Activated CD8-positive, alpha-beta T cell treated with anti-CD3 and anti-CD28 coated beads for 36 hours (primary cell): ENCODE measurements around the gene FAR1. TPM values are rescaled to one million over a fixed set of nuclear protein-coding genes. Genes with fewer than 3 reads are reported as not detected.

Experiments
- ATAC-seq: fragments of 200-7000 bp; cut with Tn5 transposase; one replicate; pipeline ENCODE4 v1.10.0; 2021; ENCODE audit warnings: mild to moderate bottlenecking, moderate library complexity
- CTCF ChIA-PET: fragments of 350-600 bp; sonication (Branson Sonifier 250); formaldehyde crosslinking; loops from one replicate; lab custom pipeline; 2021; ENCODE audit warnings: antibody characterized with exemption; lab: Charles Lee
- POLR2A ChIA-PET: fragments of 350-600 bp; sonication (Branson Sonifier 250); formaldehyde crosslinking; loops from one replicate; lab custom pipeline; 2021; ENCODE audit warnings: antibody characterized with exemption; lab: Charles Lee
- DNase-seq: peaks from one replicate; pipeline ENCODE4 v3.0.0-alpha.2; 2020
- H3K27ac Mint-ChIP-seq: one replicate; pipeline ENCODE4 v1.8.0; 2021; ENCODE audit warnings: mild to moderate bottlenecking, mixed read lengths
- H3K27me3 Mint-ChIP-seq: one replicate; pipeline ENCODE4 v1.8.0; 2021; ENCODE audit warnings: mixed read lengths
- H3K36me3 Mint-ChIP-seq: one replicate; pipeline ENCODE4 v1.8.0; 2021; ENCODE audit warnings: low read depth, mixed read lengths
- H3K4me1 Mint-ChIP-seq: one replicate; pipeline ENCODE4 v1.8.0; 2021; ENCODE audit warnings: low read depth, mixed read lengths
- H3K4me3 Mint-ChIP-seq: one replicate; pipeline ENCODE4 v1.8.0; 2021; ENCODE audit warnings: mild to moderate bottlenecking, moderate library complexity, mixed read lengths
- H3K9me3 Mint-ChIP-seq: one replicate; pipeline ENCODE4 v1.8.0; 2021; ENCODE audit warnings: mixed read lengths
- intact Hi-C: fragments of 100-400 bp; cut with micrococcal nuclease; formaldehyde crosslinking; loops from one replicate; pipeline ENCODE4 v1.10.0; 2022
- total RNA-seq, 2 experiments: library from RNA; stranded (reverse); gene quantifications; one replicate each; pipeline ENCODE4 v1.2.3, GENCODE V29; 2021
- TF ChIP-seq, protein P1 (sequence below): fragments of 200-600 bp; IDR thresholded peaks from one replicate; pipeline ENCODE4 v1.8.0; 2022; ENCODE audit warnings: antibody characterized with exemption, mild to moderate bottlenecking

FAR1 gene
- total RNA-seq, 2 experiments from 2014 or later = 44.0 to 44.7 TPM

DNA sequence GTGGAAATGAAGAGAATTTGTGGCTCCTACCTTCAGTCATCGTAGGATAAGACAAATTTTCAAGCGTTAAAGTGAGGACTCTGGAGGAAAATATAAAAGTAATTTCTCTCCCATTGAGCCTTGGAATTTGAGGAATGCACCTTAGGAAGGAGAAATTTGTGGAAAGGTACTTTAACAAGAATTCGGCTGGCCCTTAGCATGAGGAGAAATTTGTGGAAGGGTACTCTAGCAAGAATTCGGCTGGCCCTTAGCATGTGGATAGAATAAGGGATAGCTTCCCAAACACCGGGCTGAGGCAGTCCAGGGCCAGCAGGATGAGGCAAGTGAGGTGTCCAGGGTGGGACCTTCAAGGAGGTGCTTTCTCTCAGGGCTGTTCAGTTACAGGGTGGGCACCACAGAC lies 33.2 kb upstream of the FAR1 start:
- Mint-ChIP-seq H3K27me3 (peaks cover 21% of the 10 kb centered on the region), H3K27ac (no peak overlapping the region), H3K9me3 (no peaks in the 10 kb centered on the region), H3K36me3 (no peaks in the 10 kb centered on the region), H3K4me3 (no peak overlapping the region), H3K4me1 (no peaks in the 10 kb centered on the region)
- ChIA-PET POLR2A (no interaction called here), CTCF (no interaction called here)
- intact Hi-C loops = no loop called here
- DNase-seq (no peak), ATAC-seq (no peak)
- TF ChIP-seq, protein P1, sequence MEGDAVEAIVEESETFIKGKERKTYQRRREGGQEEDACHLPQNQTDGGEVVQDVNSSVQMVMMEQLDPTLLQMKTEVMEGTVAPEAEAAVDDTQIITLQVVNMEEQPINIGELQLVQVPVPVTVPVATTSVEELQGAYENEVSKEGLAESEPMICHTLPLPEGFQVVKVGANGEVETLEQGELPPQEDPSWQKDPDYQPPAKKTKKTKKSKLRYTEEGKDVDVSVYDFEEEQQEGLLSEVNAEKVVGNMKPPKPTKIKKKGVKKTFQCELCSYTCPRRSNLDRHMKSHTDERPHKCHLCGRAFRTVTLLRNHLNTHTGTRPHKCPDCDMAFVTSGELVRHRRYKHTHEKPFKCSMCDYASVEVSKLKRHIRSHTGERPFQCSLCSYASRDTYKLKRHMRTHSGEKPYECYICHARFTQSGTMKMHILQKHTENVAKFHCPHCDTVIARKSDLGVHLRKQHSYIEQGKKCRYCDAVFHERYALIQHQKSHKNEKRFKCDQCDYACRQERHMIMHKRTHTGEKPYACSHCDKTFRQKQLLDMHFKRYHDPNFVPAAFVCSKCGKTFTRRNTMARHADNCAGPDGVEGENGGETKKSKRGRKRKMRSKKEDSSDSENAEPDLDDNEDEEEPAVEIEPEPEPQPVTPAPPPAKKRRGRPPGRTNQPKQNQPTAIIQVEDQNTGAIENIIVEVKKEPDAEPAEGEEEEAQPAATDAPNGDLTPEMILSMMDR = no peak

- Mint-ChIP-seq H3K27ac (no peak overlapping the region), H3K27me3 (peaks cover 19% of the 10 kb centered on the region)
- intact Hi-C loops = no loop called here
Observed at GRCh38 chr11:13635804-13636203, 32.7 kb upstream of the FAR1 start.

GRCh38 chr11:13637125-13638069 lies 31.1 kb upstream of the FAR1 start:
- ATAC-seq = no peak
- no peak for DNase-seq
- CTCF ChIA-PET = no interaction called here
- TF ChIP-seq, protein P1 = no peak
- POLR2A ChIA-PET = no interaction called here
- H3K36me3 Mint-ChIP-seq = no peaks in the 10 kb centered on the region
- intact Hi-C loops = no loop called here
- H3K9me3 Mint-ChIP-seq = no peaks in the 10 kb centered on the region
- H3K4me3 Mint-ChIP-seq = no peak overlapping the region
- H3K27ac Mint-ChIP-seq = no peak overlapping the region
- no peaks in the 10 kb centered on the region for H3K4me1 Mint-ChIP-seq
- H3K27me3 Mint-ChIP-seq = peaks cover 12% of the 10 kb centered on the region

More at GRCh38 chr11:13635804-13636203, 32.7 kb upstream of the FAR1 start:
- Mint-ChIP-seq H3K9me3 (no peaks in the 10 kb centered on the region), H3K4me1 (no peaks in the 10 kb centered on the region), H3K36me3 (no peaks in the 10 kb centered on the region), H3K4me3 (no peak overlapping the region)
- POLR2A ChIA-PET = interaction anchor here (1.1 kb wide), 1 partner anchor 54 kb away, joined by 3 read pairs; no protein-coding TSS in a partner anchor
- CTCF ChIA-PET = no interaction called here
- ATAC-seq (no peak), DNase-seq (no peak)
- TF ChIP-seq, protein P1 = no peak

GRCh38 chr11:13638422-13638821 lies 30.0 kb upstream of the FAR1 start:
- intact Hi-C loops = no loop called here
- H3K4me3 Mint-ChIP-seq = no peak overlapping the region
- no peaks in the 10 kb centered on the region for H3K4me1 Mint-ChIP-seq
- TF ChIP-seq, protein P1 = no peak
- CTCF ChIA-PET = no interaction called here
- H3K27me3 Mint-ChIP-seq = peaks cover 12% of the 10 kb centered on the region
- H3K36me3 Mint-ChIP-seq = no peaks in the 10 kb centered on the region
- H3K27ac Mint-ChIP-seq = no peak overlapping the region
- no peak for ATAC-seq
- no peaks in the 10 kb centered on the region for H3K9me3 Mint-ChIP-seq
- no peak for DNase-seq
- POLR2A ChIA-PET = no interaction called here

DNA sequence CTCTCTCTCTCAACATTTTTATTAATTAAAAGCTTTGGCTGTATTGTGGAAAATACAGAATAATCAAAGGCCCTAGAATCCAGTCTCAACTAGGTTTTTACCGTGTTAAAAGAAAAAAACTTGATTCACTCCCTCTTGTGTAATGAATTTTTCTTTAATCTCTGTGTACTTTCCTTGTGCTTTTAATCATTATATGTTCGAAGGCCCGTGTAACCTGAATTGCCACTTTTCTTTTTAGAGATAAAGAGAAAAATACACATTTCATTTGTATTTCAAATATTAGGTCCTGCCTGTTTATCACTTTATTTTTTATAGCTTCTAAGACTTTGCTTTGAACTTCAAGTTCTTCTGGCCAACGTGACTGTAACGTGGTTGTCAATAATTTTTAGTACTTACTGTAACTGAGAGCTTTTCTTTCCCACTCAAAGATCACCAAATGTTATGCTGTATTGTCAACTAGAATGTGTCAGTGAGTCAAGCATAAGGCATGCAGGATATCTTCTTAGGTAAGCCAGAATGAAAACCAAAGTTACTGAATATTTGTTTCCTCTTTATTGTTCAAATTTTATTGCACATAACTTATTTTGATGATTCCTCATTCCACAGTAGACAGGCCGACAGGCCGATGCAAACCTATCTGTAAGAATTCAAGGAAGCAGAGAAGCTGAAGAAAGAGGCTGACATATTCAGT lies 23.3 kb upstream of the FAR1 start:
- H3K4me1 Mint-ChIP-seq = no peaks in the 10 kb centered on the region
- H3K27ac Mint-ChIP-seq = no peak overlapping the region
- intact Hi-C loops = no loop called here
- no peaks in the 10 kb centered on the region for H3K36me3 Mint-ChIP-seq
- CTCF ChIA-PET = no interaction called here
- DNase-seq (no peak), ATAC-seq (no peak)
- H3K9me3 Mint-ChIP-seq = no peaks in the 10 kb centered on the region
- peaks cover 10% of the 10 kb centered on the region for H3K27me3 Mint-ChIP-seq
- TF ChIP-seq, protein P1 = no peak
- H3K4me3 Mint-ChIP-seq = no peak overlapping the region
- POLR2A ChIA-PET = no interaction called here
